ENCODE measurements around the gene CPA1.

Gene CPA1

GRCh38 chr7:130345725-130346124, 34.6 kb upstream of the CPA1 start:
- no peak overlapping the region for H3K27ac ChIP-seq (ENCODE audit: low read depth, low read length)
- H3K27me3 ChIP-seq (ENCODE audit: control insufficient read depth, insufficient read depth, low read length), result no peaks in the 10 kb centered on the region
- H3K9ac ChIP-seq (ENCODE audit: low read depth, low read length), result no peak overlapping the region
- H3K4me1 ChIP-seq (ENCODE audit: control insufficient read depth, insufficient read depth, low read length), result peaks cover 20% of the 10 kb centered on the region
- no peaks in the 10 kb centered on the region for H3K9me3 ChIP-seq (ENCODE audit: control insufficient read depth, insufficient read depth, low read length)
- no peak overlapping the region for H3K4me3 ChIP-seq (ENCODE audit: low read depth, low read length)
- H3K36me3 ChIP-seq (ENCODE audit: control insufficient read depth, insufficient read depth, low read length), result no peaks in the 10 kb centered on the region

GRCh38 chr7:130346177-130346905, 34.0 kb upstream of the CPA1 start:
- Histone ChIP-seq H3K4me1 (ENCODE audit: control insufficient read depth, insufficient read depth, low read length) (peaks cover 26% of the 10 kb centered on the region), H3K9me3 (ENCODE audit: control insufficient read depth, insufficient read depth, low read length) (no peaks in the 10 kb centered on the region), H3K27me3 (ENCODE audit: control insufficient read depth, insufficient read depth, low read length) (no peaks in the 10 kb centered on the region), H3K4me3 (ENCODE audit: low read depth, low read length) (no peak overlapping the region), H3K36me3 (ENCODE audit: control insufficient read depth, insufficient read depth, low read length) (no peaks in the 10 kb centered on the region), H3K9ac (ENCODE audit: low read depth, low read length) (no peak overlapping the region), H3K27ac (ENCODE audit: low read depth, low read length) (no peak overlapping the region)

- H3K9ac ChIP-seq (ENCODE audit: low read depth, low read length), result no peak overlapping the region
- H3K4me1 ChIP-seq (ENCODE audit: control insufficient read depth, insufficient read depth, low read length), result peaks cover 32% of the 10 kb centered on the region
- H3K27ac ChIP-seq (ENCODE audit: low read depth, low read length), result no peak overlapping the region
- no peaks in the 10 kb centered on the region for H3K27me3 ChIP-seq (ENCODE audit: control insufficient read depth, insufficient read depth, low read length)
- H3K4me3 ChIP-seq (ENCODE audit: low read depth, low read length), result no peak overlapping the region
- no peaks in the 10 kb centered on the region for H3K9me3 ChIP-seq (ENCODE audit: control insufficient read depth, insufficient read depth, low read length)
- no peaks in the 10 kb centered on the region for H3K36me3 ChIP-seq (ENCODE audit: control insufficient read depth, insufficient read depth, low read length)
Observed at GRCh38 chr7:130346941-130347340, 33.4 kb upstream of the CPA1 start.

- Histone ChIP-seq H3K4me3 (ENCODE audit: low read depth, low read length) (no peak overlapping the region), H3K36me3 (ENCODE audit: control insufficient read depth, insufficient read depth, low read length) (no peaks in the 10 kb centered on the region), H3K9me3 (ENCODE audit: control insufficient read depth, insufficient read depth, low read length) (no peaks in the 10 kb centered on the region), H3K27ac (ENCODE audit: low read depth, low read length) (peak overlapping the region; percentile 2), H3K9ac (ENCODE audit: low read depth, low read length) (no peak overlapping the region), H3K4me1 (ENCODE audit: control insufficient read depth, insufficient read depth, low read length) (peaks cover 30% of the 10 kb centered on the region), H3K27me3 (ENCODE audit: control insufficient read depth, insufficient read depth, low read length) (no peaks in the 10 kb centered on the region)
Observed at GRCh38 chr7:130349911-130350782, 30.1 kb upstream of the CPA1 start.

GRCh38 chr7:130350945-130351790, 29.1 kb upstream of the CPA1 start:
- Histone ChIP-seq H3K9ac (ENCODE audit: low read depth, low read length) (0 out of 2 replicates have a peak overlapping the region, but pooled peaks have one; percentile 12), H3K4me3 (ENCODE audit: low read depth, low read length) (no peak overlapping the region), H3K4me1 (ENCODE audit: control insufficient read depth, insufficient read depth, low read length) (peaks cover 27% of the 10 kb centered on the region), H3K9me3 (ENCODE audit: control insufficient read depth, insufficient read depth, low read length) (no peaks in the 10 kb centered on the region), H3K36me3 (ENCODE audit: control insufficient read depth, insufficient read depth, low read length) (no peaks in the 10 kb centered on the region), H3K27ac (ENCODE audit: low read depth, low read length) (peak overlapping the region; percentile 19), H3K27me3 (ENCODE audit: control insufficient read depth, insufficient read depth, low read length) (no peaks in the 10 kb centered on the region)

- Histone ChIP-seq H3K36me3 (ENCODE audit: control insufficient read depth, insufficient read depth, low read length) (no peaks in the 10 kb centered on the region), H3K9ac (ENCODE audit: low read depth, low read length) (0 out of 2 replicates have a peak overlapping the region, but pooled peaks have one; percentile 12), H3K27me3 (ENCODE audit: control insufficient read depth, insufficient read depth, low read length) (no peaks in the 10 kb centered on the region), H3K9me3 (ENCODE audit: control insufficient read depth, insufficient read depth, low read length) (no peaks in the 10 kb centered on the region), H3K4me1 (ENCODE audit: control insufficient read depth, insufficient read depth, low read length) (peaks cover 29% of the 10 kb centered on the region), H3K27ac (ENCODE audit: low read depth, low read length) (peak overlapping the region; percentile 19), H3K4me3 (ENCODE audit: low read depth, low read length) (no peak overlapping the region)
Observed at GRCh38 chr7:130351791-130352090, 28.6 kb upstream of the CPA1 start.

- peak overlapping the region; percentile 19 for H3K27ac ChIP-seq (ENCODE audit: low read depth, low read length)
- no peaks in the 10 kb centered on the region for H3K27me3 ChIP-seq (ENCODE audit: control insufficient read depth, insufficient read depth, low read length)
- H3K9me3 ChIP-seq (ENCODE audit: control insufficient read depth, insufficient read depth, low read length), result no peaks in the 10 kb centered on the region
- H3K4me3 ChIP-seq (ENCODE audit: low read depth, low read length), result no peak overlapping the region
- H3K4me1 ChIP-seq (ENCODE audit: control insufficient read depth, insufficient read depth, low read length), result peaks cover 32% of the 10 kb centered on the region
- no peaks in the 10 kb centered on the region for H3K36me3 ChIP-seq (ENCODE audit: control insufficient read depth, insufficient read depth, low read length)
- H3K9ac ChIP-seq (ENCODE audit: low read depth, low read length), result no peak overlapping the region
Observed at GRCh38 chr7:130352194-130353074, 27.9 kb upstream of the CPA1 start.

GRCh38 chr7:130353196-130353595, 27.1 kb upstream of the CPA1 start:
- H3K4me1 ChIP-seq (ENCODE audit: control insufficient read depth, insufficient read depth, low read length), result peaks cover 32% of the 10 kb centered on the region
- no peaks in the 10 kb centered on the region for H3K9me3 ChIP-seq (ENCODE audit: control insufficient read depth, insufficient read depth, low read length)
- H3K36me3 ChIP-seq (ENCODE audit: control insufficient read depth, insufficient read depth, low read length), result no peaks in the 10 kb centered on the region
- no peaks in the 10 kb centered on the region for H3K27me3 ChIP-seq (ENCODE audit: control insufficient read depth, insufficient read depth, low read length)
- no peak overlapping the region for H3K4me3 ChIP-seq (ENCODE audit: low read depth, low read length)
- no peak overlapping the region for H3K27ac ChIP-seq (ENCODE audit: low read depth, low read length)
- no peak overlapping the region for H3K9ac ChIP-seq (ENCODE audit: low read depth, low read length)

GRCh38 chr7:130356121-130356875, 24.0 kb upstream of the CPA1 start:
- Histone ChIP-seq H3K36me3 (ENCODE audit: control insufficient read depth, insufficient read depth, low read length) (no peaks in the 10 kb centered on the region), H3K27me3 (ENCODE audit: control insufficient read depth, insufficient read depth, low read length) (no peaks in the 10 kb centered on the region), H3K4me1 (ENCODE audit: control insufficient read depth, insufficient read depth, low read length) (peaks cover 25% of the 10 kb centered on the region), H3K27ac (ENCODE audit: low read depth, low read length) (peak overlapping the region; percentile 70), H3K9ac (ENCODE audit: low read depth, low read length) (no peak overlapping the region), H3K4me3 (ENCODE audit: low read depth, low read length) (peak overlapping the region; percentile 11; the same call in 1 of the 2 replicates), H3K9me3 (ENCODE audit: control insufficient read depth, insufficient read depth, low read length) (no peaks in the 10 kb centered on the region)

Measured in HUES48 (cell line).